ENCODE measurements around the gene OGDHL.

OGDHL gene

GRCh38 chr10:49740346-49741107 lies 21.6 kb downstream of the OGDHL start:
- no peak for DNase-seq (ENCODE audit: low read depth)
- no peak for TF ChIP-seq CTCF (conservative IDR thresholded peaks at IDR 0.05; ENCODE audit: low read depth, low read length)
- H3K4me3 ChIP-seq (ENCODE audit: low read depth, low read length), result no peak overlapping the region

- no peak for DNase-seq (ENCODE audit: low read depth)
- H3K4me3 ChIP-seq (ENCODE audit: low read depth, low read length), result no peak overlapping the region
- no peak for TF ChIP-seq CTCF (conservative IDR thresholded peaks at IDR 0.05; ENCODE audit: low read depth, low read length)
Measured at GRCh38 chr10:49739426-49739825, 22.7 kb downstream of the OGDHL start.

- TF ChIP-seq CTCF (conservative IDR thresholded peaks at IDR 0.05; ENCODE audit: low read depth, low read length), result no peak
- DNase-seq (ENCODE audit: low read depth), result no peak
- no peak overlapping the region for H3K4me3 ChIP-seq (ENCODE audit: low read depth, low read length)
Measured at GRCh38 chr10:49738616-49739360, 23.3 kb downstream of the OGDHL start.

GRCh38 chr10:49737474-49738201 lies 24.5 kb downstream of the OGDHL start:
- no peak for TF ChIP-seq CTCF (conservative IDR thresholded peaks at IDR 0.05; ENCODE audit: low read depth, low read length)
- no peak overlapping the region for H3K4me3 ChIP-seq (ENCODE audit: low read depth, low read length)
- no peak for DNase-seq (ENCODE audit: low read depth)

GRCh38 chr10:49736564-49737113 lies 25.5 kb downstream of the OGDHL start:
- no peak for TF ChIP-seq CTCF (conservative IDR thresholded peaks at IDR 0.05; ENCODE audit: low read depth, low read length)
- DNase-seq (ENCODE audit: low read depth), result no peak
- no peak overlapping the region for H3K4me3 ChIP-seq (ENCODE audit: low read depth, low read length)

- DNase-seq (ENCODE audit: low read depth), result no peak
- H3K4me3 ChIP-seq (ENCODE audit: low read depth, low read length), result no peak overlapping the region
- no peak for TF ChIP-seq CTCF (conservative IDR thresholded peaks at IDR 0.05; ENCODE audit: low read depth, low read length)
Measured at GRCh38 chr10:49735848-49736563, 26.1 kb downstream of the OGDHL start.
